ENCODE data around the gene SCAF4. TPM values are rescaled to one million over a fixed set of nuclear protein-coding genes. Genes with fewer than 3 reads are reported as not detected.
"Not testable (repeated sequence)": the region's sequence is repeated elsewhere in the genome, so short reads cannot be mapped to it uniquely, and the experiment has no call there.

The SCAF4 gene
- polyA plus RNA-seq, 12 donors, result 21.5 to 47.6 (median 24.4) TPM; not detected in 1

DNA sequence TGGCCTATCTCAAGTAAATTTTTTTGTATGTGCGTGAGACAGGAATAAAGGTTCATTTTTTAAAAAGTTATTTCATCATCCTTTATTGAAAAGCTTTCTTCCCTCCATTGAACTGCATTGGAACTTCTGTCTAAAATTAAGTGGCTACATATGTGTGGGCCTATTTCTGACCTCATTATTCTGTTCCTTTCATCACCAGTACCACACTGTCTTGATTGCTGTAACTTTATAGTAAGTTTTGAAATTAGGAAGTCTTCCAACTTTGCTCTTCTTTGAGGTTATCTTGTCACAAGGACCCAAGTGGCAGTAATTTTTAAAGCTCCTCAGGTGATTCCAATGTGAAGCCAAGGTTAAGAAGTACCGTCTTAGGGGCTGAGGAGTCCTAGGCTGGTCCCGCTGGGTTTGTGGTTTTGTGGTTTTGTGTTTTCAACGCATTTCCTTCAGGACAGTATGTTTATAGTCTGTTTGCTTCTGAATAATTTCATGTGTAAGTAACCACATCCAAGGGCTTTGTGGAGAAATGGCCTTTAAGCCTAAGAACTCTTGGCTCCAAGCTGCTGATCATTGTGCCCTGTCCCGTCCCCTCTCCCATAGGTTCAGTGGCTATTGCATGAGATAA, 12.4 kb upstream of the SCAF4 start:
- DNase-seq, result no peak

DNA sequence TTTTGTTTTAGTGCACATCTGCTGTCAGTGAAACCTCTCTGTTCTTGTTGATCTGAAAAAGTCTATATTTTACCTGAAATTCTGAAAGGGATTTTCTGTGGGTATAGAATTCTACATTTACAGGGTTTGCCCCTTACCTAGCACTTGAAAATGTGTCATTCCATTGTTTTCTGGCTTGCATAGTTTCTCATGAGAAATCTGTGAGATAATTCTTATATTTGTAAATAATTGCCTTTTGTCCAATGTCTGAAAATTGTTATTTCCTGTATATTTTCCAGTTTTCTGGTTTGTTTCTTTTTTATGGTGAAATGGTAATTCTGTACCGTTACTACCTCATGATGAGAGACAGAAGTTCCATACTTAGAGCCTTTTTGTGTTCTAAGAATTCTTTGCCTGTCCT, 11.8 kb upstream of the SCAF4 start:
- DNase-seq, result no peak

DNA sequence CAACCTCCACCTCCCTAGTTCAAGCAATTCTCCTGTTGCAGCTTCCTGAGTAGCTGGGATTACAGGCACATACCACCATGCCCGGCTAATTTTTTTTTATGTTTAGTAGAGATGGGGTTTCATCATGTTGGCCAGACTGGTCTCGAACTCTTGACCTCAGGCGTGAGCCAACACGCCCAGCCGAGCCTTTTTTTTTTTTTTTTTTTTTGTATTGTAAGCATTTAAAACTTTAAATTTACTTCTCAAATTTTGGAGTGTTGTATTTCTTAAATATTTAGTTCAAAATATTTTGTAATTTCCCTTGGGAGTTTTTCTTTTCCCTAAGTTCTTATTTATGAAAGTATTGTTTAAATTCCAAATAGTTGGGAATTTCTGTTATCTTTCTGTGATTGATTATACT, 9.2 kb upstream of the SCAF4 start:
- DNase-seq, result no peak

DNA sequence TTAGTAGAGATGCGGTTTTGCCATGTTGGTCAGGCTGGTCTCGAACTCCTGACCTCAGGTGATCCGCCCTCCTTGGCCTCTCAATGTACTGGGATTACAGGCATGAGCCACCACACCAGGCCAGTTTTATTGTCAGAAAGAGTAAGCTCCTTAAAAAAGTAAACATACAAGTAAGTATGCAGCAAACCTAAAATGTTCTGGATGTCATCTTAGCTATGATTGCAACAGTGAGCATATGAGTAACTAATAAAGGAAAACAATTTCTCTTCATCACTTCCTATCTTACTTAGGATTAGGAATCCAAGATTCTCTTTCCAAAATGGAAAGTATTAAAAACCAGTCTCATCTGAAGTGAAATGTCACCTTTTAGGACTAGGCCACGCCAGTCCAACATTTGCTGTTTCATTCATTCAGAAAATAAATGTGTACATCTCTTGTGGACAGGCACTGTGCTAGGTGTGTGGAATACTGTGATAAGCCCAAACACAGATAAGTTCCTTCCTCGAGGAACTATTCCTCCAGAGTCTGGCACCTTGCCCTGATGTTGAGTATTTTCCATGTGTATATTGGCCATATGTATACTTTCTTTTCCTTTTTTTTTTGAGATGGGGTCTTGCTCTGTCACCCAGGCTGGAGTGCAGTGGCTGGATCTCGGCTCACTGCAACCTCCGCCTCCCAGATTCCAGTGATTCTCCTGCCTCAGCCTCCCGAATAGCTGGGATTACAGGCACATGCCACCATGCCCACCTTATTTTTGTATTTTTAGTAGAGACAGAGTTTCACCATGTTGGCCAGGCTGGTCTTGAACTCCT, 5.9 kb upstream of the SCAF4 start:
- DNase-seq, result not testable (repeated sequence)

DNA sequence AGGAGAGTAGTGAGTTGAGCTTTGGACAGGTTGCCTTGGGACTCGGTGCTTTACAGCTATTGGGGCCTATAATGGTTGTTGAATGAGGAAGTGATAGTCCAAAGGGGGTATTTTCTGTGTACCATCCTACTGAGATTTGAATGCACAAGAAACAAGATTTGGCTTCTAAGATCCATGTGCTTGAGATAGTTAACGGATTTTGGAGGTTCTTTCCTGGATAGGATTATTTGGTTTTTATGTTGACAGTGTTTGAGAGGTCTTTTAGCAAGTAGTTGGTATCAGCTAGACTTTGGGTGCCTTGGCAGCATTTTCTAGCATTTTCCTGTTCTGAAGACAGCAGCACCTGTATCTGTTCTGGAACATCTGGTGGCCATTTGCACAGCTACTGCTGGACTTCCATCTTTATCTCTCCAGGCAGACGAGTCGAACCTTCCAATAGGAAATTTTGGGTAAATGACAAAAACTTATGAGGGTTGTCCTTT, 3.6 kb upstream of the SCAF4 start:
- DNase-seq, result no peak

DNA sequence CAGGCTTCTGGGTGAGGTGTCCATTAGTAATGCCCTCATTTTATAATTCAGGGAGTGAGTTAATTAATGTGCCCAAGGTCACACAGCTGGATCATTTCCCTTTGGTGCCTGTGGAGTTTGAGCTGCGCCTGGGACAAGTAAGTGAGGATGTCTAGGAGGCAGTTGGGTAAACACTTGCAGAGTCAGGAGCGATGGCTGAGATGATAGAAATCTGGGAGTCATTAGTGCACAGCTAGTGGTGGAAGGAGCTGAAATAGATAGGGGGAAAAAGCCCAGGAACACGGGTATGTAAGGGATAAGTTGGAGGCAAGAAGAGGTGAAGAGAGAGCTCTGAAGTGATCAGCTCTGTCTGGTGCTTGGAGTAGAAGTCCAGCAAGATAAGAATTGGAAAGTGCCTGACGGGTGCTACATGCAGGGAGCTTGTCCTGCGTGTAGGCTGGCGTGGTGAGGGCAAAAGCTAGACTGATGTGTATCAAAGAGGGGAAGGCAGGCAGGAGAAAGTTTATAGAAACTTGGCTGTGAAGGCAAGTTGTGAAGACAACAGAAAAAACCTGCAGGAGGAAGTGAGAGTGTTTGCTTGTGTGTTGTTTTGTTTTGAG, 1.7 kb upstream of the SCAF4 start:
- DNase-seq, result no peak

DNA sequence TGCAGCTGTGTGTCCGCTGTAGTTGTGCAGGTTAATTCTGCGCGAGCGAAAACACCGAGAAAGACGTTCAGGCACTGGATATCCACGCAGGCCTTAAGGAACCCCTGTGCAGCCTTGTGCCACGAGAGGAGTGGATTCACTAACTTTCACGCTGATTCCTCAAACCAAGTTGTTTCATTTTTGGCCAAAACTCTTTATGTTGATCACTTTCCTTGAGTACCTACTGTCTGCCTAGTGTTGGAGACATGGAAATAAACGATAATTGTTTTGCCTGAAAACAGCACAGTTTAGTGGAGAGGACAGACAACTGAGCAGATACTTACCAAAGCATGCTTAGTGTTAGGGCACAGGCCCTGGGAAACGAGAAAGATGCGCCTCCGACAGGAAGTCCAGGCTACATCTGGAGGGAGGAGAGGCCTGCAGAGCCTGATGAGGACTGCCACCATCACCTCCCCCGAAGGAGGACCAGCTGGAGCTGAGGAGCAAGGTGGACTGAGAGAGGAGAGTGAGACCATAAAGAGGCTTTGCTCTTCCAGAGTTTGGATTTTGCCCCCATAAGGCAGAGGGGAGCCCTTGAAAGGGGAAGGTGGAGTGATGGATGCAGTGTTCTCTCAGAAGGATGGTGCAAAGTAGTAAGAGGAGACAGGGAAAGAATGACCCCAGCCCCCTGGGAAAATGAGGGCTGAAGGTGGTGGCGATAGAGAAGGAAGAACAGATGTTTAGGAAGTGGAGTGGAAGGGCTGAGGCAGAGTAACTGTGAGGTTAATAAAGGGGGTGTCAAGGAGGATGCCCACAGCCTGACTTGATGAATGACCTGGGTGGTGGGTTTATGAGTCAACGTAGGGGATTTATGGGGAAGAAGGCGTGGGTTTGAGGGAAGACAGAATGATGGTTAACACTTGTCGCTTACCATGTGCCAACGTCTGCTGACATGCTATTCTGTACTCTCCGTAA, 956 bp upstream of the SCAF4 start:
- DNase-seq, result peak; percentile 8

DNA sequence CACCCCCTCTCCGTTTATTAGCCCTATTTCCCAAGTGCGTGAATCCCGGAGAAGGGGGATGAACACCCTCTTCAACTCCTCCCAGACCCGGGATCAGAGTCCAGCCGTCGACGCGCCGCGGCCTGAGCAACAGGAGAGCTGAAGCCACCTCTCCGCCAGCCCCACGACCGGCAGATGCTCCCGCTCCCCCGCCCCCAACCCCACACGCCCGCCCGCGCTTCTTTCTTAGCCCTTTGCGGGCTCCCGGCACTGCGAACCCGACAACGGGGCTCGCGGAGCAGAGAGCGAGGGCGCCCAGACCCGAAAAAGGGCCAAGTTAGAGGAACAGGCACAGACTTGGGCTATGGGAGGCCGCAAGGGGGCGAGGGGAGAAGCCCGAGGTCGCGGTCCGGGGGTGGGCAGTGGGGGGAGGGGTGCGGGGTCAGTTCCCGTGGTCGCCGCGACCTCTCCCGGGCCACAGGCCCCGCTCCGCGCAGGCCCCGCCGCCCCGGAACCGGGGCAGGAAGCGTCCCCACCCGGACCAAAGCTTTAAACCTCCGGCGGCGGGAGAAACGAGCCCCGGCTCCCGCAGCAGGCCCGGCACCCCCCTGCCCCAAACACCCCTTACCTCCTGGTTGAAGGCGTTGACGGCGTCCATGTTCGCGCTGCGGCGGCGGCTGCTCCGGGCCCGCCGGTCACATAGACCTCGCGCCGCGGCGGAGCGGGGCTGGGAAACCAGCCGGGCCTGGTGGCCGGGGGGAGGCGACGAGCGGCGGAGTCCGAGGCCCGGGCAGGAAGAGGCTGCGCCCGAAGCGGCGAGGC, 662 bp downstream of the SCAF4 start:
- peak; percentile 45 for DNase-seq

DNA sequence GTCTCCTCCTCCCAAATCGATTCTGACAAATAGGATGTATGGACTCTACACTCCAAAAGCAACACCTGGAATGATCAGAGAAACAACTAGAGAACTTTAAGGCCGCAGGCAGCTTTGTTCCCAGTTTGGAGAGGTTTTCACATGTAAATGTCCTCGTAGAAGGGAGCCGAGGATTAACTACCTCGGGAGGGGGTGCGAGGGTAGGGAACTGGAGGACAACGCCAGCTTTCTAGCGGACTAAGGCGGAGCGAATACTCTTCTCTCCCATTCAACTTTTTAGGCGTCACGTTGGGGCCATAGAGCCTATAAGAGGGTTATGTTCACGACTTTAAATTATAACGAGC, 1.2 kb downstream of the SCAF4 start:
- no peak for DNase-seq

DNA sequence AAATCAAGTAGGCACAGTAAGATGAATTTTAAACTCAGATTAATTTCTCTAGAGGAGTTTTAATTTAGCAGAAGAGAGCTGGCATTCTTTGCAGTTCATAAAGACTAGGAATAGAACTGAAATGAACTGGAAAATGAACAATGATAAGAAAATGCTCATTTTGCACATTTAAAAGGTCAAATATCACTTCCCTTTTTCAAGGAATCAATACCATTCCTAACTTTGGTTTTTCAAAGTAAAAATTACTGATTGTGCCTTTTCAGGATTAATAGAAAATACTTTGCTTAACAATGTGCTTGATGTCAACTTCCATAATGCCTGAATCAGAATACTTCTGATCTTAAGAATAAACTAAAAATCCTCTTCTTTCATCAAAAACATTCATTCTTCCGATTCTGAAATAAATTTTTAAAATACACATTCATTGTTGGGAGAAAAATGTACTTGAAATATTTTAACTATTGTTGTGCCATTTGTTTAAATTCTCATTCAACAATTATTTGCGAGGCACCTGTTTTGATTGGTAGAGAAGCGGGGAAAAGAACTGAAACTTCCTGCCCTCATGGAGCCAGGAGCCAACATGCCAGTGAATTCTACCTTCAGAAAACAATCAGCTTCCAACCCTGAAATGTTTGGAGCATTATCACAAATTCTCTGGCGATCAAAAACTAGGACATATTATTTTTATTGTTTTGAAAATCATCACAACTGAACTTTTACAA, 2.1 kb downstream of the SCAF4 start:
- no peak for DNase-seq

DNA sequence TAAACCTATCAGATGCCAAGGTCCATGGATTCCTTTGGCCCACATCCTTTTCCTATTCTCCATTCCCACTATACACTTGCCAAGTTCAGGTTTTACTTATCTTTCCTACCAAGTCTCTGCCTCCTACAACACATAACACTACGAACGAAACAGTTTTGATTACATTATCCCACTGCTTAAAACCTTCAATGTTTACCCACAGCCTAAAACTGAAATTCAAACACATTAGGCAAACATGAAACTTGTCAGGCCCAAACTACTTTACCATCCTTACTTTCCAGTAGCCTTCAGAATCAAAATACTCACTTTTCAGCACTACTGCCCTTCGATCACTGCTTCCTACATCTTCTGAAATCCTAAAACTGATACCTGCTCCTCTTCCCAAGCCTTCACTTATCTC, 3.0 kb downstream of the SCAF4 start:
- DNase-seq, result no peak

DNA sequence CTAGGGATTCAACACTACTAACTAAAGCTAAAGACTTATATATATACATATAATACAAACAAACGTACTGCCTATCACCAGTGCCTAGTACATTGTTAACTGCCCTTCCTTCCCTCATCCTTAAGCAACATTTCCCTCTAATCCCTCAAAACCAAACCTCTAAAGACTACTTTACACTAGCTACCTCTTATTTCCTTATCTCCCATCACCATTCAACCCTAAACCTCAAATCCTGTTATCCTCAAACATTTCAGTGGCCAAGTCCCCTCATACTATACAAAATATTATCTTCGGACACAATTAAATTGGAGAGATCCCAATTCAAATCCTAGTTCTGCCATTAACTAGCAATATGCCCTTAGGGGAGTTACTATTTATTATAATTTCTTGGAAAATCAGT, 3.7 kb downstream of the SCAF4 start:
- DNase-seq, result no peak

DNA sequence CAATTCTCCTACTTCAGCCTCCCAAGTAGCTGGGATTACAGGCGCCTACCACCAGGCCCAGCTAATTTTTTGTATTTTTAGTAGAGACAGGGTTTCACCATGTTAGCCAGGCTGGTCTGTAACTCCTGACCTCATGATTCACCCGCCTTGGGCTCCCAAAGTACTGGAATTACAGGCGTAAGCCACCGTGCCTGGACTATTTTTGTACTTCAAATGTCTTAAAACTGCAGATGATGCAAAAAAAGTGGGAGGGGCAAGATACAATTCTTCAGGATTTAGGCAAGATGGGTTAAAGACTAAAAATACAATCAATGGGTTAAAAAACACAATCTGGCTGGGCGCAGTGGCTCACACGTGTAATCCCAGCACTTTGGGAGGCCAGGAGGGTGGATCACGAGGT, 4.7 kb downstream of the SCAF4 start:
- no peak for DNase-seq

DNA sequence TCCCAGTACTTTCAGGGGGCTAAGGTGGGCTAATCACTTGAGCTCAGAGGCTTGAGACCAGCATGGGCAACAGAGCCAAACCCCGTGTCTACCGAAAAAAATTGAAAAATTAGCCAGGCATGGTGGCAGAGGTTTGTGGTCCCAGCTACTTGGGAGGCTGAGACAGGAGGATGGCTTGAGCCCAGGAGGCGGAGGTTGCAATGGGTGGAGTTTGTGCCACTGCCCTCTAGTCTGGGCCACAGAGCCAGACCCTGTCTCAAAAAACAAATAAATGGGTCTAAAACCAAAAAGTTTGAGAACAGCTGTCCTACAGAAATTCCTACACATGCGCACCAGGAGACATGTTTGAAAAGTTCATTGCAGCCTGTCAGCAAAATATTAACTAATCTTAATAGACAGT, 5.5 kb downstream of the SCAF4 start:
- DNase-seq, result no peak

DNA sequence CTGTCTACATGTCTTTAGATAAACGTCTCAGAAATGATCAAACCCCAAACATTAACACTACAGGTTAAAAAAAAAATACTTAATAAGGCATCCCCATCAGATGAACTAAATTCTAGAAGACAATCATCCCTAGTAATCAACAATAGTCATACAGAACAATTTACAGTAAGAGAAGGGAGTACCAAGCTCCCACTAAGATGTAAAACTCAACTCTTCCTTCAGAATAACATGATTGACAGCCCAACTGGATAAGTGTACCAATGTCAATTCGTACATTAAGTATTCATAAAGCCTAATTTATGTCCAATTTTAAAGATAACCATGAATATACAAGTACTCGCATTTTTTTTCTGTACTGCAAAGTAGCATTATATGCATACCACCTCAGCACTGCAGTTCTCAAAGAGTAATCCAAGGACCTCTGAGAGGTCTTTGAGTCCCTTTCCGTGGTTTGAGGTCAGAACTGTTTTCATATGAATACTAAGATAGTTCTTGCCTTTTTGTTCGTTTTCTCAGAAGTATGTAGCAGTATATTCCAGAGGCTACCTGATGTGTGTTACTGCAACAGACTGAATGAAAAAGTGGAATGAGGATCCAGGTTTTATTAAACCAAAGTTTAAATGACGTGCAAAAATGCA, 6.6 kb downstream of the SCAF4 start:
- DNase-seq, result no peak

DNA sequence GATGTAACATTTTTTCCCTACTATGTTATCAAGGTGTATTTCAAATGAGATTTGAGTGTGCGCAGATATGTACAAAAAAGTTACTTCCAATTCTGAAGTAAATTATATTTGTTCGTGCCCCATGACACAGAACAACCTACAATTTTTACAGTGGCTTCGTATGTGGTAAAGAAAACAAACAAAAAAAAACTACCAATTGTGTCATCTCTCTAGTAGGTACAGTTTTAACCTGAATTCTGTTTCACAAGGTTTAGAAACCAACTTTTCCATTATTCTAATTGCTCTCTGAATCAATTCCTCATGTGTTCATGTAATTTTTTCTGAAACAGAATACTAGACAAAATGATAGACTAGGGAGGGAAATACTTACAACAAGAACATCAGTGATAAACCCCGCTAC, 7.4 kb downstream of the SCAF4 start:
- DNase-seq, result no peak

DNA sequence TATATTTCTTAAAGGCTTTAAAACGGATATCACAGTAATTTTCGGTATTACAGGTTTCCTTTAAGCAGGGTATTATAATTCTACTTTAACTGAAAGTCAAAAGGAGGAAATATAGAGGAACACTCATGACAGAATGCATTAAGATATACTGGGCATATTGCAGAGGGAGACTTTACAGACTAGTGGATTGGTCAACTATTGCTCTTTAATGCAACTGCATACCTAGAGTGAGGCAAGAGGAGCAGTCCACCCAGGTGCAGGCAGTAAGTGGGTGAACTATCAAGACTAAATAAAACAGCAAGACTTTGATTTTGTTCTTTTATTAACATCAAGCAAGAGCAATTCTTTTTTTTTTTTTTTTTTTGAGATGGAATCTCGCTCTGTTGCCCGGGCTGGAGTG, 10.5 kb downstream of the SCAF4 start:
- no peak for DNase-seq

DNA sequence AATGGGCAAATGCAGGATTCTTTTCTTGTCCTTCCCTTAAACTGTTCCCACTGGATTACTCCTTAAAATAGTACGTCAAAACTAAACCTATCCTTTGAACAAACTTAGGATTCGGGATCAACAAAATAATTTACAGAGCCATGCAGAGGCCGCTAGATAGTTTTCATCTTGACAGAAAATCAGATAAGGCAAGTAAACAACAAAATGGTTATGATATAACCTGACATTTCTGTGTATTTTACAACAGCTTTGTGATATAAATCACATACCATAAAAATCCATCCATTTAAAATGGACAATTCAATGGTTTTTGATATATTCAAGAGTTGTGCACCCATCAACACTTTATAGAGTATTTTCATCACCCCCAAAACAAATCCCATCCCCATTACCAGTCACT, 11.2 kb downstream of the SCAF4 start:
- DNase-seq, result no peak

DNA sequence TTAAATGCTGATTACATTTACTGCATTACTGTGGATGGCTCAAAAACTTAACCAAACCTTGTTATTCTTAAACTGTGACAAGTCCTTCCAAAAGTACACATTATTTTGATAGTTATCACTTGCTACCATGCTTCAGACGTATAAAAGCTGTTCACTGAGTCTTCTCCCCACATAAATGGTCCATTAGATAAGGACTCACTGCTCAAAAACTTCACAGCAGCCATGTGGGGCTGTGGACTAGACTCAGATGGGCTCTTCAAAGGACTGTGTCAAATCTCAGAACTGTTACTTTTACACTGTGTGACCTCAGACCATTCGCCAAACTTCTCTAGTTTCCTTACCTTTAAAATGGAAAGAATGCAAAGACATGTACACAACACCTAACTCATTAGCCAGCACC, 11.6 kb downstream of the SCAF4 start:
- DNase-seq, result no peak

DNA sequence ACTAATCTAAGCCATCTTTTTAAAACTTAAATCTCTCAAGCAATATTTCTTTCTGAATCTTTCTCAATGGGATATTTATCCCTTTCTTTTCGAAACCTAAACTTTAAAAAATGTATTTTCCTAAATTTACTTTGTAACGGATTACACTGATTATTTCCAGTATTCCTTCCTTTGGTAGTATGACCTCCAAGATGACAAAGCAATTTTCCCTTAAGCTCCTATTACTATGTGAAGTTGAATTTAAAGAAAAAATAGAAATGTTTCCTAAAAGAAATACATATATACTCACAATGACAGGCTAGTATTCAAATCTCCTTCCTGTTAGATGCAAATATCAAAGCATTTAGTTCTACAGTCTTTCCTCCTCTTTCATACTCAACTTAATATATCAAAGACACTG, 15.8 kb downstream of the SCAF4 start:
- no peak for DNase-seq
